ENCODE measurements around the gene GP1BA. TPM values are rescaled to one million over a fixed set of nuclear protein-coding genes. Genes with fewer than 3 reads are reported as not detected.

Gene GP1BA
- total RNA-seq, 1 experiment from 2014 or later, result not detected

DNA sequence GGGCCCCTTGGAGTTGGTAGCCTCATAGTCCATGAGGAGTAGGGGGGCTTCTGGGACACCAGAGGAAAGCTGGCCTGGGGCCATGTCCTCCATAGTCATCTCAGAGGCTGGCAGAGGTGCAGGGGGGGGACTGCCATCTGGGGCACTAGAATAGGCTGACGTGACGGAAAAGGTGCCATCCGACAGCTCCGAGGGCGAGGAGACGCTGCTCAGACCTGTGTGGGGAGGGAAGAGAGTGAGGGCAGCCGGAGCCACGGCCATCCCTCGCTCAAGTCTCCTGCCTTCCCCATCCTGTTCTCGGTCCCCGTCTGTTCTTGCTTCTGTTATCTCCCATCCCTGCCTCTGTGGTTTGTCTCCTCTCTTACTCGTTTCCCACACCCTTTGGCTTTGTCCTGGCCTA is 40.2 kb downstream of the GP1BA start:
- ATAC-seq (no peak), DNase-seq (ENCODE audit: low spot score) (no peak)
- H3K27ac Mint-ChIP-seq, result peak overlapping the region; percentile 66; the same call in 1 of the 2 replicates
- H3K4me3 Mint-ChIP-seq, result no peak overlapping the region
- POLR2A ChIA-PET, result interaction anchor here (1.7 kb wide), 1 partner anchor 63 kb away, joined by 5 read pairs; no protein-coding TSS in a partner anchor
- peaks cover 5% of the 10 kb centered on the region for H3K36me3 Mint-ChIP-seq
- CTCF ChIA-PET, result no interaction called here
- H3K4me1 Mint-ChIP-seq, result peaks cover 24% of the 10 kb centered on the region
- TF ChIP-seq IRF1 (CRISPR knock-in tag; IDR thresholded peaks at IDR 0.05) (no peak), SMAD3 (CRISPR knock-in tag; IDR thresholded peaks at IDR 0.05; ENCODE audit: borderline replicate concordance) (no peak), MXD4 (CRISPR knock-in tag; IDR thresholded peaks at IDR 0.05; ENCODE audit: borderline replicate concordance) (no peak), ERG (CRISPR knock-in tag; IDR thresholded peaks at IDR 0.05) (no peak), TEAD1 (CRISPR knock-in tag; IDR thresholded peaks at IDR 0.05) (no peak), GRHL2 (CRISPR knock-in tag; IDR thresholded peaks at IDR 0.05; ENCODE audit: insufficient replicate concordance, severe bottlenecking) (no peak), E2F4 (CRISPR knock-in tag; IDR thresholded peaks at IDR 0.05; ENCODE audit: borderline replicate concordance, low read depth) (no peak), E2F5 (CRISPR knock-in tag; IDR thresholded peaks at IDR 0.05) (no peak), AR (CRISPR knock-in tag; IDR thresholded peaks at IDR 0.05) (no peak), ZNF416 (CRISPR knock-in tag; IDR thresholded peaks at IDR 0.05) (no peak), MAX (CRISPR knock-in tag; IDR thresholded peaks at IDR 0.05) (no peak)
- TF ChIP-seq, protein P1, sequence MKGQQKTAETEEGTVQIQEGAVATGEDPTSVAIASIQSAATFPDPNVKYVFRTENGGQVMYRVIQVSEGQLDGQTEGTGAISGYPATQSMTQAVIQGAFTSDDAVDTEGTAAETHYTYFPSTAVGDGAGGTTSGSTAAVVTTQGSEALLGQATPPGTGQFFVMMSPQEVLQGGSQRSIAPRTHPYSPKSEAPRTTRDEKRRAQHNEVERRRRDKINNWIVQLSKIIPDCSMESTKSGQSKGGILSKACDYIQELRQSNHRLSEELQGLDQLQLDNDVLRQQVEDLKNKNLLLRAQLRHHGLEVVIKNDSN (CRISPR knock-in tag; IDR thresholded peaks at IDR 0.05), result no peak
- TF ChIP-seq, protein P2, sequence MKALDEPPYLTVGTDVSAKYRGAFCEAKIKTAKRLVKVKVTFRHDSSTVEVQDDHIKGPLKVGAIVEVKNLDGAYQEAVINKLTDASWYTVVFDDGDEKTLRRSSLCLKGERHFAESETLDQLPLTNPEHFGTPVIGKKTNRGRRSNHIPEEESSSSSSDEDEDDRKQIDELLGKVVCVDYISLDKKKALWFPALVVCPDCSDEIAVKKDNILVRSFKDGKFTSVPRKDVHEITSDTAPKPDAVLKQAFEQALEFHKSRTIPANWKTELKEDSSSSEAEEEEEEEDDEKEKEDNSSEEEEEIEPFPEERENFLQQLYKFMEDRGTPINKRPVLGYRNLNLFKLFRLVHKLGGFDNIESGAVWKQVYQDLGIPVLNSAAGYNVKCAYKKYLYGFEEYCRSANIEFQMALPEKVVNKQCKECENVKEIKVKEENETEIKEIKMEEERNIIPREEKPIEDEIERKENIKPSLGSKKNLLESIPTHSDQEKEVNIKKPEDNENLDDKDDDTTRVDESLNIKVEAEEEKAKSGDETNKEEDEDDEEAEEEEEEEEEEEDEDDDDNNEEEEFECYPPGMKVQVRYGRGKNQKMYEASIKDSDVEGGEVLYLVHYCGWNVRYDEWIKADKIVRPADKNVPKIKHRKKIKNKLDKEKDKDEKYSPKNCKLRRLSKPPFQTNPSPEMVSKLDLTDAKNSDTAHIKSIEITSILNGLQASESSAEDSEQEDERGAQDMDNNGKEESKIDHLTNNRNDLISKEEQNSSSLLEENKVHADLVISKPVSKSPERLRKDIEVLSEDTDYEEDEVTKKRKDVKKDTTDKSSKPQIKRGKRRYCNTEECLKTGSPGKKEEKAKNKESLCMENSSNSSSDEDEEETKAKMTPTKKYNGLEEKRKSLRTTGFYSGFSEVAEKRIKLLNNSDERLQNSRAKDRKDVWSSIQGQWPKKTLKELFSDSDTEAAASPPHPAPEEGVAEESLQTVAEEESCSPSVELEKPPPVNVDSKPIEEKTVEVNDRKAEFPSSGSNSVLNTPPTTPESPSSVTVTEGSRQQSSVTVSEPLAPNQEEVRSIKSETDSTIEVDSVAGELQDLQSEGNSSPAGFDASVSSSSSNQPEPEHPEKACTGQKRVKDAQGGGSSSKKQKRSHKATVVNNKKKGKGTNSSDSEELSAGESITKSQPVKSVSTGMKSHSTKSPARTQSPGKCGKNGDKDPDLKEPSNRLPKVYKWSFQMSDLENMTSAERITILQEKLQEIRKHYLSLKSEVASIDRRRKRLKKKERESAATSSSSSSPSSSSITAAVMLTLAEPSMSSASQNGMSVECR (CRISPR knock-in tag; IDR thresholded peaks at IDR 0.05; ENCODE audit: borderline replicate concordance), result no peak
- TF ChIP-seq, protein P3, sequence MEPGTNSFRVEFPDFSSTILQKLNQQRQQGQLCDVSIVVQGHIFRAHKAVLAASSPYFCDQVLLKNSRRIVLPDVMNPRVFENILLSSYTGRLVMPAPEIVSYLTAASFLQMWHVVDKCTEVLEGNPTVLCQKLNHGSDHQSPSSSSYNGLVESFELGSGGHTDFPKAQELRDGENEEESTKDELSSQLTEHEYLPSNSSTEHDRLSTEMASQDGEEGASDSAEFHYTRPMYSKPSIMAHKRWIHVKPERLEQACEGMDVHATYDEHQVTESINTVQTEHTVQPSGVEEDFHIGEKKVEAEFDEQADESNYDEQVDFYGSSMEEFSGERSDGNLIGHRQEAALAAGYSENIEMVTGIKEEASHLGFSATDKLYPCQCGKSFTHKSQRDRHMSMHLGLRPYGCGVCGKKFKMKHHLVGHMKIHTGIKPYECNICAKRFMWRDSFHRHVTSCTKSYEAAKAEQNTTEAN (CRISPR knock-in tag; IDR thresholded peaks at IDR 0.05), result no peak
- no peaks in the 10 kb centered on the region for H3K9me3 Mint-ChIP-seq
- peaks cover 58% of the 10 kb centered on the region for H3K27me3 Mint-ChIP-seq (ENCODE audit: low read depth)
